Esophagus squamous epithelium (tissue), 5 donors: Measurements from ENCODE around the gene THBS2. TPM values are rescaled to one million over a fixed set of nuclear protein-coding genes. Genes with fewer than 3 reads are reported as not detected.

Experiments used
- DNase-seq: peaks from one replicate; lab custom pipeline; 2025; lab: John Stamatoyannopoulos, UW
- H3K27ac ChIP-seq, 4 donors: fragments of 200-600 bp; sonication (generic); one replicate each; pipeline ENCODE4 v1.5.1; 2016 to 2019; ENCODE audit warnings: mild to moderate bottlenecking in 1 of 4
- H3K27me3 ChIP-seq, 4 donors: fragments of 200-600 bp; sonication (generic); 1 replicate in 3 of 4; 2 replicates in 1 of 4; pipeline versions ENCODE4 v1.5.1 to v1.6.0; 2017 to 2021; ENCODE audit warnings: antibody characterized with exemption in 1 of 4
- H3K36me3 ChIP-seq, 3 donors: fragments of 200-600 bp; sonication (generic); one replicate each; pipeline ENCODE4 v1.5.1; 2016 to 2019
- H3K4me1 ChIP-seq, 3 donors: fragments of 200-600 bp; sonication (generic); one replicate each; pipeline ENCODE4 v1.5.1; 2017 to 2019
- H3K4me3 ChIP-seq, 4 donors: fragments of 200-600 bp; sonication (generic); 1 replicate in 3 of 4; 2 replicates in 1 of 4; pipeline ENCODE4 v1.5.1; 2016 to 2019; ENCODE audit warnings: mild to moderate bottlenecking in 2 of 4, moderate library complexity in 1 of 4
- H3K9me3 ChIP-seq, 3 donors: fragments of 200-600 bp; sonication (generic); one replicate each; pipeline ENCODE4 v1.5.1; 2016 to 2019
- CTCF ChIP-seq, 6 experiments: fragments of 450-650 bp in 4 of 6; fragments of 200-600 bp in 2 of 6; sonication (generic) in 2 of 6; IDR thresholded peaks; one replicate each; pipeline ENCODE4 v1.5.1; 2016 to 2019; ENCODE audit warnings: antibody characterized with exemption in 6 of 6, mild to moderate bottlenecking in 4 of 6, moderate library complexity in 4 of 6
- POLR2A ChIP-seq, 4 donors: fragments of 450-650 bp; IDR thresholded peaks; one replicate each; pipeline ENCODE4 v1.6.1; 2017; ENCODE audit warnings: antibody characterized with exemption in 4 of 4, mild to moderate bottlenecking in 4 of 4, moderate library complexity in 3 of 4
- WGBS, 2 donors: methylation state at CpG; one replicate each; pipeline ENCODE4 v1.1.5; 2018; 5-methylcytosine and 5-hydroxymethylcytosine counted together
- intact Hi-C: fragments of 100-400 bp; cut with DNase I; formaldehyde crosslinking; loops from one replicate; pipeline ENCODE4 v1.15.0; 2022
- total RNA-seq, 4 donors: library from RNA; depleted of rRNA; stranded (reverse); fragments of >200 nt; gene quantifications; one replicate each; pipeline ENCODE4 v1.1.0, GENCODE V29; 2016
- donor health status: DM: yes; HTN: yes; CAD: no.

THBS2 gene
- total RNA-seq, 4 donors from 2014 or later, result 4.3 to 35.7 (median 25.5) TPM

DNA sequence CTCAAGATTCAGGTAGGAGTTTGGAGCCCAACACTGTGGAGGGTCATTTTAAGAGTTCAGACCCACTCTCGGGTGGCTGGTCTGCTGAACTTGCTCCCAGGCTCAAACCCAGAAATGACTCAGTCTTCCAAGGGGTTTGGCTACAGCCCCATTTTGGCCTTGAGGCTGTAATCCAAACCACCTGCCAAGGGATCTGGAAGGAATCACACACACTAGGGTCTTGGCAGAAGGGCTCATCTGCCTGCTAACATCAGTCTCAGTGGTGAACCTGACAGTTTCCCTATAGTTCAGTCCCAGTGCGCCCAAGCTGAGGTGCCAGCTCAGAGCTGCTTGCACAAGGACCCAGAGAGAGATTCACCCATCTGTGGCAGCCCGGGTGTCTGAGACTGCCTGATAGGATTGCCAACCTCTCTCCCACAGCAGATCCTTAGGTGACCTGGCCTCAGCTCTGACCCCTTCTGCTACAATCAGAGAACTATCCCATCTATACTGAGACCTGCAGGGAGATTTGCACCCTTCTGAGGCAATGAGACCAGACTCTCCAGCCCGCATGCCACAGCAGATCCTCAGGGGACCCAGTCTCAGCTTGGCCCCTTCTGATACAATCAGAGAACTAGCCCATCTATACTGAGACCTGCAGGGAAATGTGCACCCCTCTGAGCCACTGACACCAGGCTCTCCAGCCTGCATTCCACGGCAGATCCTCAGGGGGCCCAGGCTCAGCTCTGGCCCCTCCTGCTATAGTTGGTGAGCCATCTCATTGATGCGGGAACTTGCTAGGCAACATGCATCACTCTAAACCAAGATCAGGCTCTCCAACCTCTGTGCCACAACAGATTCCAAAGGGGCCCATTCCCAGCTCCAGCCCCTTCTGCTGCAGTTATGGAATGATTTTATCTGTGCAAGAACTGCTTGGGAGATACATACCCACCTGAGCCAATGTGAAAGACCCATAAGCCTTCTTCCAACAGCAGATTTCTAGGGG is 48.2 kb downstream of the THBS2 start:
- no peak for DNase-seq
- Histone ChIP-seq H3K27me3 (no peaks in the 10 kb centered on the region), H3K4me3 (no peak overlapping the region), H3K27ac (no peak overlapping the region), H3K9me3 (no peaks in the 10 kb centered on the region), H3K4me1 (peaks cover 0 to 5% (median 0%) of the 10 kb centered on the region in 3 donors), H3K36me3 (no peaks in the 10 kb centered on the region)
- intact Hi-C loops, result no loop called here
- no peak for TF ChIP-seq POLR2A (IDR thresholded peaks at IDR 0.05)
- TF ChIP-seq CTCF (IDR thresholded peaks at IDR 0.05), result no peak
- 69 to 81% methylated on average over 3 to 5 of the region's 6 CpGs for WGBS, 2 donors

DNA sequence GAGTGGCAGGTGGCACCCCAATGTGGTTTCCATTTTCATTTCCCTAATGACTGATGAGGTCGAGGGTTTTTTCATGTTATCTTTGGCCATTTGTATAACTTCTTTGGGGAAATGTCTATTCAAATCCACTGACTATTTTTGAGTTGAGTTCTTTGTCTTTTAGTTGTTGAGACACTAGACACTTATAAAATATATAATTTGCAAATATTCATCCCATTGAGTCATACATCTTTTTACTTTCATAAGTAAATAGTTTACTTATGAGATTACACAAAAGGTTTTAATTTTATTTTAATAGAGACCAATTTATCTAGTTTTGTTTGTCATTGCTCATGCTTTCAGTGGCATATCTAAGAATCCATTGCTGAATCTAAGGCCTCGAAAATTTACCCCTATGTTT is 49.5 kb downstream of the THBS2 start:
- no peak for DNase-seq
- WGBS, 2 donors, result 59 to 60% methylated on average over 2 of the region's 2 CpGs
- no peaks in the 10 kb centered on the region for H3K36me3 ChIP-seq

DNA sequence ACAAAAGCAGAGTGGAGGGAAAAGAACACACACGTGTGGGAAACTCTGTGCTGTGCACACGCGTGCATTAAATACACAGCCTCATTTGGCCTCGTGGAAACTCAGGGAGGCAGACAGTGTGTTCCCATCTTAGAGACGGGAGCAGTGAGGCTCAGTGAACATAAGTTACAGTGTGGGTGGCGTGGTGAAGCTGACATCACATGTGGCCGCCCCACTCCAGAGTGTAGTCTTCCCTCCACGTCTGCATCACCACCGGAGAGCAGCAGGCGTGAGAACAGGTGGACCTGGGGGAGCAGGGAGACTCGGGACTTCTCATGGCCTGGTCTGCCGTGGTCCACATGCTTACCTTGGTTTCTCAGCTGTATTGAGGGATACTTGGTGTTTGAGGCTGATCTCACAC is 51.7 kb downstream of the THBS2 start:
- H3K27me3 ChIP-seq, result no peaks in the 10 kb centered on the region
- no peaks in the 10 kb centered on the region for H3K9me3 ChIP-seq
- no peaks in the 10 kb centered on the region for H3K36me3 ChIP-seq
- intact Hi-C loops, result no loop called here
- WGBS, 2 donors, result 88 to 97% methylated on average over 8 to 10 of the region's 12 CpGs
- H3K4me3 ChIP-seq, result no peak overlapping the region
- DNase-seq, result no peak
- H3K27ac ChIP-seq, result no peak overlapping the region
- peaks cover 0 to 5% (median 0%) of the 10 kb centered on the region in 3 donors for H3K4me1 ChIP-seq
- no peak for TF ChIP-seq POLR2A (IDR thresholded peaks at IDR 0.05)
- no peak for TF ChIP-seq CTCF (IDR thresholded peaks at IDR 0.05)

More for the DNA sequence above, 49.5 kb downstream of the THBS2 start:
- no peak overlapping the region for H3K4me3 ChIP-seq
- intact Hi-C loops, result no loop called here
- H3K27me3 ChIP-seq, result no peaks in the 10 kb centered on the region
- no peaks in the 10 kb centered on the region for H3K9me3 ChIP-seq
- no peak for TF ChIP-seq CTCF (IDR thresholded peaks at IDR 0.05)
- TF ChIP-seq POLR2A (IDR thresholded peaks at IDR 0.05), result no peak
- H3K4me1 ChIP-seq, result peaks cover 0 to 5% (median 0%) of the 10 kb centered on the region in 3 donors
- no peak overlapping the region for H3K27ac ChIP-seq

- intact Hi-C loops, result no loop called here
- Histone ChIP-seq H3K27ac (no peak overlapping the region), H3K27me3 (no peaks in the 10 kb centered on the region), H3K4me1 (peaks cover 0 to 5% (median 0%) of the 10 kb centered on the region in 3 donors), H3K9me3 (no peaks in the 10 kb centered on the region), H3K4me3 (no peak overlapping the region), H3K36me3 (no peaks in the 10 kb centered on the region)
- WGBS, 2 donors, result 90 to 100% methylated on average over 3 to 10 of the region's 11 CpGs
- DNase-seq, result no peak
- TF ChIP-seq CTCF (IDR thresholded peaks at IDR 0.05), result no peak
- no peak for TF ChIP-seq POLR2A (IDR thresholded peaks at IDR 0.05)
Measured at GRCh38 chr6:169200893-169201514, 52.6 kb downstream of the THBS2 start.
